Heart left ventricle (tissue), 13 donors: Measurements from ENCODE around the gene ATXN7.

Source experiments
- CTCF ChIP-seq, 12 donors: fragments of 200-600 bp; sonication (generic) in 4 of 12; IDR thresholded peaks; one replicate each; pipeline versions ENCODE4 v1.5.0 to v1.8.0; 2018 to 2022; ENCODE audit warnings: antibody characterized with exemption in 12 of 12, mild to moderate bottlenecking in 5 of 12
- POLR2A ChIP-seq, 2 donors: fragments of 450-650 bp; IDR thresholded peaks; one replicate each; pipeline ENCODE4 v1.6.1; 2017; ENCODE audit warnings: antibody characterized with exemption in 2 of 2, mild to moderate bottlenecking in 2 of 2, moderate library complexity in 2 of 2
- donor health status: ischemic (EF 13 %, LVEDD 7.1; RV severe dilation, severe dysfunction).
- donor health status: DM: no; HTN: yes; CAD: no.
- donor health status: DM: no; HTN: no; CAD: no.
- donor health status: ischemic (EF 25% LVEDD 6.9; RV normal size, moderate dysfunction).
- donor health status: ischemic (EF 25% LVEDD 5.7; RV mildly dilated, moderate dysfunction).
- donor health status: ischemic (EF 35%, LVEDD 5.7; RV mildly dilated, moderate dysfunction).
- donor health status: nonischemic (EF 11% LVEDD 7.7; RV severe dilation, severe dysfunction).
- donor health status: DM: yes; HTN: yes; CAD: no.
- donor health status: PGD.
- donor health status: ischemic (EF 29% LVEDD 5.4; RV normal size, mild dysfunction).
- donor health status: nonischemic (EF 23%, LVEDD 6.1; RV moderate dilation, normal function).

GRCh38 chr3:63974451-63974850, 110.8 kb downstream of the ATXN7 start:
- TF ChIP-seq CTCF (IDR thresholded peaks at IDR 0.05) = no peak
- no peak for TF ChIP-seq POLR2A (IDR thresholded peaks at IDR 0.05)
